ENCODE measurements around the gene ARRB1.
"Not testable (repeated sequence)": the region's sequence is repeated elsewhere in the genome, so short reads cannot be mapped to it uniquely, and the experiment has no call there.

ARRB1 gene

GRCh38 chr11:75342966-75343870 is 8.2 kb downstream of the ARRB1 start:
- DNase-seq: no peak

- no peak for DNase-seq
These were observed 9.1 kb downstream of the ARRB1 start for GRCh38 chr11:75342231-75342918.

DNA sequence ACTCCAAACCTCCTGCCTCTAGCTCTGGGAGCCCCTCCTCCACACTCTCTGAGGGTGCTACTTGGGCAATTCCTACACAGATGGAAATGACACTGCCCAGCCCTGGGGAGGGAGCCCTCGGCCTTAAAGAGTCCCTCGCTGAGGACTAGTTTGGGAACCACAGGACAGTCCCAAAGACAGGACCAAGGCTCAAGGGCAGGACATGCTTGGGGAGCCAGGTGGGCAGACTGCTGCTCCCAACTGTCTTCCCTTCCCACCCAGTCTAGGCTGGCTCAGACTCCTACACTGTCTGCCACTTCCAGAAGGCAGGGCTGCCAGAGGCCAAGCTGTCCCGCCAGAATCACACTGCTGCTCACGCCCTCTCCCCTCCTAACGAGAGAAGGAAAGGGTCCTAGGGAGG is 9.8 kb downstream of the ARRB1 start:
- DNase-seq: no peak

DNA sequence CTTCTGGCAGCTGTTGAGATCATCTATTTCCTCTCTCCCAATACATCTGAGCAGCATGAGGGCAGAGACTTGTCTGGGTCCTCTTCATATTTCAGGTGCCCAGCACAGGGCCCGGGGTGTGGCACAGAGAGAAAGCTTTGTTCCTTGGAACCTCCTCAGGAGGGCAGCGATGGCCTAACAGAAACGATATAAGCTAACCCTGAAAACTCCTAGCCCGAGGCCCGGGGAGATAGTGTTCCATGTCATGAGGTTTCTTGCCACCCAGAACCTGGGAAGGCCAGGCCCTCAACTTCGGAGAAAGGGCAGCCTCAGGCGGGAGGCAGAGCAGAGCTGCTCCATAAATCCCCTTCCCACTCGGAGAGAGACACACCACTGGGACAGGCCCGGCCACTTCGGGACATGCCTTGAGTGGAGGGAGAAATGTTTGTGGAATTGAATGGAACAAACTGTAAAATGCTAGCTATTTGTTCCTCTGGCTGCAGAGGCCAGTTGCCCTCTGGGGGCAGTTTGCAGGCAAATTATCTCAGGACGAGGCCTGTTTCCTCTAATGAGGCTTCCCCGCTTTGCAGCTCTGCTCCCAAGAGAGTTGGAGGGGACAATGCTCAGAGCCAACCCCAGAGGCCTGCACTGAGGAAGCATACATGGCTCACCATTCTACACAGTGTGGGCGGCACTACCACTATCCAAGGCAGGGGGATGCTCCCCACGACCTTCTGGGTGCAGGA is 11.6 kb downstream of the ARRB1 start:
- no peak for DNase-seq

DNA sequence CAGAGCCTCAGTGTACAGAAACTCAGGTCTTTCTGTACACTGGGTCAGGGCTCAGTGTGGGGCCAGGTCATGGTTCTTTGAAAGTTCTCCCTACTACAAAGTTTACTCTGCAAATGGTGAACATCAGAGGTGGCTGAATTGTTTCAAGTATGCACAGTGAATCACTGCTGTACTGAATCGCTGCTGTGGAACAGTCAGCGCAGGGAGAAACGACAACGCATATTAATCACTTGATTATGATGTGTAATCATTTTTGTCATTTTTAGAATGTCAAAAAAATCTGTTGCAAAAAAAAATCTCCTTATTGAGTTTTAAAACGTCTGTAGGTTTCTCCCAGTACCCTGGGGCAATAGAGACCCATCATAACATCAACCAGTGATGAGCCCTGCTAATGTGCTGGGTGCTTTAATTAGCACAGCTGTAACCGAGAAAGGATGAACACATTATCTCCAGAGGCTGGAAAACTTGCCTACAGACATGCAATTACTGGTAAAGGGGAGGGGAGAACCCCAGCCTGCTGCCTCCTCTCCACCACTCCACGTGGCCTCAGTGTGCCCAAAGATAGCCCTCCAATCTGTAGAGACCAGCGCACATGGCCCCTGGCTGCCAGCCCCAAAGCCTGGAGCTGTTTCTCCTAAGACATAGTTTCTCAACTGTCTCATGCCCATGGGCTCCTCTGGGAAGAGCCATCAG is 12.8 kb downstream of the ARRB1 start:
- no peak for DNase-seq

GRCh38 chr11:75337195-75337654 is 14.2 kb downstream of the ARRB1 start:
- DNase-seq: peak; percentile 31

DNA sequence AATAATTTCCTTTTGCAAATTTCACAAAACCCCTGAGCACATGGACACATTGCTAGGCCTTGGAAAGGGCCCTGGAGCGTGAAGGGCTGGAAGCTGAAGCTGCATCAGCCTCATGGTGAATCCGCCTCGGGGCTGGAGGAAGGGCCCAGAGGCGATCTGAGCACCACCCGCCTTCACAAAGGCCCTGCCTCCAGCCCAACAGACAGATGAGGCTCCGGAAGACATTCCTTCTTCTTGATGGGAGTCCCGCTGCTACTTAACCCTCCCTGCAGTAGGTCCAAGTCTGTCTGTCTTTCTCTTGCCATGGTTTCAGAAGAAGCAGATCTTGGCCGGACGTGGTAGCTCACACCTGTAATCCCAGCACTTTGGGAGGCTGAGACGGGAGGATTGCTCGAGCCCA is 16.5 kb downstream of the ARRB1 start:
- no peak for DNase-seq

DNA sequence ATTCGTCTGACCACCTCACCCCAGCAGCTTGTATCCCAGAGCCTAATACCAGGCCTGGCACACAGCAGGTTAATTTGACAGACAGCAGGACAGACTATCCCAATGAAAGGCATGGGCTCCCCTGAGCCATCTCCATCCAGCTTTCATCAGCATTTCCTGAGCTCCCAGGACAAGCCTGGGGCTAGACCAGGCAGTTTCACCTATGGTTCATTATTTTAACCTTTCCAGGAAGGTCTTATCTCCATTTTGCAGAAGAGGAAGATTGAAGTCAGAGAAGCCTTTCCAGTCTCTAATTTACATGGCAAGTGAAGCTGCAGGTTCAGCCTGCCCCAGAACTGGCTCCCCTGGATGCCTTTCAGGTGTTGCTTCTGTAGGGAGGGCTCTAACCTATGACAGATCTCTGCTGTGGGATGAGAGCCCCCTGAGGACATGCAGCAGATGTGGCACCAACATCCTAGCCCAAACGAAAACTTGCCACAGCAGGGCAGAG is 17.0 kb downstream of the ARRB1 start:
- no peak for DNase-seq

DNA sequence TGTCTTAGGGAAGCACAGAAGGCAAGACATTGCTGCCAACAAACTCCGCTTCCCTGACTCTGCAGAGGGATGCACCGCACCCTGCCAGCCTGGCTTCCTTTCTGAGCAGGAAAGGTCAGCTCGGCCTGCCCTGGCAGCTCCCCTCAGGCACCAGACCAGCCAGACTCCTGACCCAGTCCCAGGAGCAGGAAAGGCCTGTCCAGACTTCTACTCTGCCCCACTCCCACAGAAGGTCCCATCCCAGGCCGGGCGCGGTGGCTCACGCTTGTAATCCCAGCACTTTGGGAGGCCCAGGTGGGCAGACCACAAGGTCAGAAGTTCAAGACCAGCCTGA is 17.7 kb downstream of the ARRB1 start:
- no peak for DNase-seq

GRCh38 chr11:75333022-75333806 is 18.2 kb downstream of the ARRB1 start:
- DNase-seq: no peak

- not testable (repeated sequence) for DNase-seq
These were observed 19.7 kb downstream of the ARRB1 start for GRCh38 chr11:75331761-75332160.

GRCh38 chr11:75331304-75331703 is 20.2 kb downstream of the ARRB1 start:
- DNase-seq: not testable (repeated sequence)

GRCh38 chr11:75330886-75331285 is 20.6 kb downstream of the ARRB1 start:
- not testable (repeated sequence) for DNase-seq

DNA sequence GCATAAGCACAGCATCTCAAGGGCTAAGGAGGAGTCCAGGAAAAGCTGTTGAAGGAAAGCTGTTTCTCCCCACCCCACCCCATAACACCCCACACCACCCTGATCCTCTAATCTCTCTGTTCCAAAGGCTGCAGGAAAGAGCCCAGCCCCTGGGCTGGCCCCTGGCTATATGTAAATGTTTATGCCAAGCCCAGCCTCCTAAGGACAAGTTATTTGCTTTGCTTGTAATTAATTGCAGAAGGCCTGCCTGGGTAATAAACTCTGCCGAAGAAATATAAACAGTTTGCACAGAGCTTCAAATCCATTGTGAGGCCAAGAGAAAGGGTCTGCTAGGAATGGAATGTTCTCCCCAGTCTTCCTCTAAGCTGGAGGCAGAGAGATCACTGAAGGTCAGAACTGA is 21.2 kb downstream of the ARRB1 start:
- DNase-seq: no peak

GRCh38 chr11:75328426-75329277 is 22.8 kb downstream of the ARRB1 start:
- DNase-seq: peak; percentile 44

- DNase-seq: no peak
These were observed 25.0 kb downstream of the ARRB1 start for GRCh38 chr11:75326439-75326810.

DNA sequence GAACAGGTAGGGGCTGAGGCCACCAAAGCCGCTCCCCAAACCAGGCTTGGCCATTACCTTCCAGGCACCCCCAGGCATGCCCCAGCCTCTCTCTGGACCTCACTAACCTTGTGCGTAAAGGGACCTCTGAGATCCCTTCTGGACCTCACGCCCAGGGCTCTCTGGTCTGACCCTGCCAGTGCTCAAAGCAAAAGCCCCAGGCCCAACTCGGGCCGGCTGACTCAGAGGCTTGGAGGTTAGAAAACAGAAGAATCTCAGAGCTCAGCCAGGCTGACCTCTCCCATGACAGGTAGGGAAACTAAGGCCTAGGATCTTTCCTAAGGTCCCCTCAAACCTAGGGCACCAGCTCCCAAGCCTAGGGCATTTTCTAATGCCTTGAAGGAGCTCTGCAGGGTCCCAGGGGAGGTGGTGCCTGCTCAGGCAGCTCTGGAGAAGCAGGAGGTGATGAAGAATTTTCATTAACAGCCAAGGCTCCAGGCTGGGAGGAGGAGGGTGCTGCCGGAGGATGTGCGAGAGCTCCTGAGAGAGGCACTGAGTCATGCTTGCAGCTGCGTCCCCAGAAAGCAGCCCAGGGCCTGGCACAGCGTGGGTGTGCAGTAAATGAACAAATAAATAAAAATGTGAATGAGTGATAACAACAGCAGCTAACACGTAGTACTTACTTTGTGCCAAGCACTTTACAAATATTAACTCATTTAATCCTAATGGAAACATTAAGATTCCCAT is 25.6 kb downstream of the ARRB1 start:
- DNase-seq: no peak

DNA sequence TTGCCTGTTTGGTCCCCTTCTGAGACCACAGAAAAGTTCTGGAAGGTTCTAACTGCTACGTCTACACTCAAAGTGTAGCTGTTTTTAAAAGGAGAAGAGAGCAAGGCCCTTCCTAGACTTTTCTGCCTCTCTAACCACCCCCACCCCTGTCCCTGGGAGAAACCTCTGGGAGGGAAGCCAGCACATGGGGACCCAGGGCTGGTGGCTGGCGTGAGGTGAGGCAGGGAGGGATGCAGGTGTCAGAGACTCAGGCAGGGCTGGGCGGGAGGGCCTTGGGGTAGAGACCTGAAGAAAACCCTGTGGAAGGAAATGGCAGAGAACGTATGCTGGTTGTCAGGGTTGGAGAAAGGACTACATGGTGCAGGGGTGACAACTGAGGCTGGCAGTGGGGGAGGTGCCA is 26.7 kb downstream of the ARRB1 start:
- no peak for DNase-seq

DNA sequence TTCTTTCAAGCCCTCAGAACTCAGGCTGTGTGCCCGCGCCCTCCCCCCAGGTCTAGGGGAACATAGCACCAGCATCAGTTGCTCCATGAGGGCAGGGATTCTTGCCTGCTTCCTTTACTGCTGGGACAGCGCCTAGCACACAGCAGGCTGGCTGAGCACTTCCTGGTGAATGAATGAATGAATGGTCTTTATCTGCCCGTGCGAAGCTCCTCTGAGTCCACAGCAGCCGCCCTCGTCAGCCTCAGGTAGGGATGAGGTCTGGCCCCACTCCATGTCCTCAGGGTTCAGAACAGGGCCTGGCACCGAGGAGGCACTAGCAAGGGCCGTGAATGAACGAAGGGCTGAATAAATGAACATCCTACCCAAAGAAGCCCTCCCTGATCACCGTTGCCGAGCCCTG is 27.3 kb downstream of the ARRB1 start:
- DNase-seq: no peak

- no peak for DNase-seq
These were observed 27.9 kb downstream of the ARRB1 start for GRCh38 chr11:75323609-75324008.
